Colon (tissue), 2 donors: ENCODE measurements around the gene TWNK.
"Not testable (repeated sequence)": the region's sequence is repeated elsewhere in the genome, so short reads cannot be mapped to it uniquely, and the experiment has no call there.

Experiments used
- FAIRE-seq: peaks from 2 replicates; lab custom pipeline; 2012; peaks lifted over from hg19 to GRCh38; lab: Jason Lieb, UNC
- donor health status: control.
- donor health status: control.

Gene TWNK

GRCh38 chr10:100972904-100973535, 14.3 kb upstream of the TWNK start:
- no peak for FAIRE-seq

DNA sequence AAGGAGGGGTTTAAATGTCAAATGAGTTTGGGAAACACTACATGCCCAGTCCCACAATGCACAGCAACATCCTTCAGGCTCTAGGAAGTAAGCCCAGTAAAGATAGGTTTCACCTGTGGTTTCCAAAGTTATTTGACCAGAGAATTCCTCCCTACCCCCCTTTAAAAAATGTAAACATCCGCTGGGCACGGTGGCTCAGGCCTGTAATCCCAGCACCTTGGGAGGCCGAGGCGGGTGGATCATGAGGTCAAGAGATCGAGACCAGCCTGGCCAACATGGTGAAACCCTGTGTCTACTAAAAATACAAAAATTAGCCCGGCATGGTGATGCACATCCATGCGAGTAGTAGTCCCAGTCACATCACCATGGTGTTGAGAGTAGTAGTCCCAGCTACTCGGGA, 11.9 kb upstream of the TWNK start:
- not testable (repeated sequence) for FAIRE-seq

DNA sequence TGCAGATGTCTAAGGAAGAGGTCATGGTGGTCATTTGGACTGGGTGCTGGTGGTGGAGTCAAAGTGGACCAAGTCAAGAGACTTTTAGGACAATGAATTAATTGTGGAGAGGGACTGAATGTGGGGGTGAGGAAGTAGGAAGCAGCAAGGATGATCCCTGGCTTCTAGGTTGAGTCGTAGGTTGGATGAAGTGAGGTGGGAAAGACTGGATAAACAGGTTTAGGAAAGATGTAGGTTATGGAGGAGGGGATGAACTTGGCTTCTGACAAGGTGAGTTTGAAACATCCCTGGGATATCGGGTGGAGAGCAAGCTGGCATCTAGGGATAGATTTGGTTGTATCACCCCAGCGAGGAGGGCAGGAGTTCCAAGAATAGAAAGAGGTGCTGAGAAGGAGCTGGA, 10.4 kb upstream of the TWNK start:
- no peak for FAIRE-seq

DNA sequence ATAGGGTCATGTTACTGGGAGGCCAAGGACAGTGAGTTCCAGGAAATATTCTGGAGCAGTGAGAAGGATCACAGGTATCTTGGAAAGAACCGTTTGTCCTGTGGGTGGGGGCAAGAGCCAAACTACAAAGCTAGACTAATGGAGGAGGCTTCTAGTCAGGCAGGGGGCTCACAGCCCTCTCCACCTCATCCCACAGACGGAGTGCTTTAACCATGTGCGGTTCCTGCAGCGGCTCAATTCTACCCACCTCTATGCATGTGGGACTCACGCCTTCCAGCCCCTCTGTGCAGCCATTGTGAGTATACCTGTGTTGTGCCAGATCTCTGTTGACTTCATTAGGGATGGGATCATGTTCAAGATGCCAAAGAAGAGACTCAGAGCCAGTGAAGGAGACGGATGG, 9.9 kb upstream of the TWNK start:
- no peak for FAIRE-seq

GRCh38 chr10:100978121-100978900, 9.0 kb upstream of the TWNK start:
- FAIRE-seq = no peak

DNA sequence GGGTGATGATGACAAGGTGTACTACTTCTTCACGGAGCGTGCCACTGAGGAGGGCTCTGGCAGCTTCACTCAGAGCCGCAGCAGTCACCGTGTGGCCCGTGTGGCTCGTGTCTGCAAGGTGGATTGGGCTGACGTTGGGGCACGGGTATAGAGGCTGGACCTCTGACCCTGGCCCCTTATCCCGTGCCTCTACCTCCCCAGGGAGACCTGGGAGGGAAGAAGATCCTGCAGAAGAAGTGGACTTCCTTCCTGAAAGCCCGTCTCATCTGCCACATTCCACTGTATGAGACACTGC, 8.5 kb upstream of the TWNK start:
- FAIRE-seq = no peak

DNA sequence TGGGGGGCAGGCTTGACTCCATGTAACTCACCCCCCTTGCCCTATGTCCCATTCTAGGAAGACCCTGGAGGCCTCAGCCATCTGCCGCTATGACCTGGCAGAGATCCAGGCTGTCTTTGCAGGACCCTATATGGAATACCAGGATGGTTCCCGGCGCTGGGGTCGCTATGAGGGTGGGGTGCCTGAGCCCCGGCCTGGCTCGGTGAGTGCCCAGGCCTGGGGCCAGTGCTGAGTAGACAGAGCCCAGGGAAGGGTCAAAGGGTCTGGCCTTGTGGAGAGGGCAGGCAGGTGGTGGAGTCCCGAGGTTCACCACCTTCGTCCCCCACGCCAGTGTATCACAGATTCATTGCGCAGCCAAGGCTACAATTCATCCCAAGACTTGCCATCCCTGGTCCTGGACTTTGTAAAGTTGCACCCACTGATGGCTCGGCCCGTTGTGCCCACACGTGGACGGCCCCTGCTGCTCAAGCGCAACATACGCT, 7.5 kb upstream of the TWNK start:
- no peak for FAIRE-seq

GRCh38 chr10:100980311-100980710, 7.0 kb upstream of the TWNK start:
- no peak for FAIRE-seq

DNA sequence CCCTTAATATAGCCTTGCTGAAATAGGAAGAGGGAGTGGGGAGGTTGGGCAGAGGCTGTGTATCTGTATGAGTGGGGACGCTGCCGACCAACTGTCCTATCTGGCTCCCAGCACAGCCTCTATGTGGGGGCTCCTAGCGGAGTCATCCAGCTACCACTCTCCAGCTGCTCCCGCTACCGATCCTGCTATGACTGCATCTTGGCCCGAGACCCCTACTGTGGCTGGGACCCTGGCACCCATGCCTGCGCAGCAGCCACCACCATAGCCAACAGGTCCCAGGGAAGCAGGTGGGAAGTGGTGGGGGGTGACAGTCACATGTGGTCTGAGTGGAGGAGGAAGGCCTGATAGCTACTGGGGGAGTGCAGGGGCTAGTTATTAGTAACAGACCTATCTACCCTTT, 6.6 kb upstream of the TWNK start:
- FAIRE-seq = no peak

DNA sequence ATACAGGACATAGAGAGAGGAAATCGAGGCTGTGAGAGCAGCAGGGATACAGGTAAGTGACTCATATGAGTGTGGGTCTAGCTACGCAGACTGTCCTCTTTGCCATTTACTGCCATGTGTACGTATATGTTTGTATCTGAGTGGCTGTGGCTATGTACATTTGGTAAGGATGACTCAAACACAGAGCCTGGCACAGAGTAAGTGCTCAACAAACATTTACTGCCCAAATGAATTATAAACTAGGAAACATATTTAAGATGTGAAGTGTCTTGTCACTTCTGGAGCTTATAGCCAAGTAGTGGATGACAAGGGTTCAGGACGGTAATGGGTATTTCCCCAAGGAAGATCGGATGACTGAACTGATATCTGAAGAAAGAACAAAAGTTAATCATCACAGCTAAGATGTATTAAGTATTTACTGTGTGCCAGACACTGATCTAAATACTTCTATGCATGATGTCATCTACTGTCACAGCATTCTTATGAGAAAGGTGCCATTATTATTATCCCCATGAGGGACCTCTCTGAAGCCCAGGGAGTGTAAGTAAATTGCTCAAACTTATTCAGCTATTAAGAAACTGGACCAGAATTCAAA, 6.1 kb upstream of the TWNK start:
- no peak for FAIRE-seq

DNA sequence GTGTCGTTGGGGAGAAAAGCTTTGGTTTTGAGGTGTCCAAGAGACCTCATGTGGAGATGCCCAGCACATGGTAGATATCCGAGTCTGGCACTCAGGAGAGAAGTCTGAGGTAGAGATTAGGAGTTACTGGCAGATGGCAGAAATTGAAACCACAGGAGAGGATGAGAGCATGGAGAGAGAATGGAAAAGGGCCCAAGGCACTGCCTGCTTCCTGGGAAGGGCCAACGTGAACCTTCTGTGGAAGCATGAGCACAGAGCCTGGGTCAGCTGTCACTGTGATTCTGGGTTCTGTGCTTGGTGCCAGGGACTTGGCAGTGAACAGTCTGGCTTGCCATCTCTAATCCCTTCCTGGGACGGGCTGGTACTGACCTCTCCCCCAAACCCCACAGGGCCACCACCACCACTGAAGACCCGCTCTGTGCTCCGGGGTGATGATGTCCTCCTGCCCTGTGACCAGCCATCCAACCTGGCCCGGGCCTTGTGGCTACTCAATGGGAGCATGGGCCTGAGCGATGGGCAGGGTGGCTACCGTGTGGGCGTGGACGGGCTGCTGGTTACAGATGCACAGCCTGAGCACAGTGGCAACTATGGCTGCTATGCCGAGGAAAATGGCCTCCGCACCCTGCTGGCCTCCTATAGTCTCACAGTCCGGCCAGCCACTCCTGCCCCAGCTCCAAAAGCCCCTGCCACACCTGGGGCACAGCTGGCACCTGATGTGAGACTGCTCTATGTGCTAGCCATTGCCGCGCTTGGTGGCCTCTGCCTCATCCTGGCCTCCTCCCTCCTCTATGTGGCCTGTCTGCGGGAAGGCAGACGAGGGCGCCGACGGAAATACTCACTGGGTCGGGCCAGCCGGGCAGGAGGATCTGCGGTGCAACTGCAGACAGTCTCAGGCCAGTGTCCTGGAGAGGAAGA, 4.2 kb upstream of the TWNK start:
- FAIRE-seq = no peak

DNA sequence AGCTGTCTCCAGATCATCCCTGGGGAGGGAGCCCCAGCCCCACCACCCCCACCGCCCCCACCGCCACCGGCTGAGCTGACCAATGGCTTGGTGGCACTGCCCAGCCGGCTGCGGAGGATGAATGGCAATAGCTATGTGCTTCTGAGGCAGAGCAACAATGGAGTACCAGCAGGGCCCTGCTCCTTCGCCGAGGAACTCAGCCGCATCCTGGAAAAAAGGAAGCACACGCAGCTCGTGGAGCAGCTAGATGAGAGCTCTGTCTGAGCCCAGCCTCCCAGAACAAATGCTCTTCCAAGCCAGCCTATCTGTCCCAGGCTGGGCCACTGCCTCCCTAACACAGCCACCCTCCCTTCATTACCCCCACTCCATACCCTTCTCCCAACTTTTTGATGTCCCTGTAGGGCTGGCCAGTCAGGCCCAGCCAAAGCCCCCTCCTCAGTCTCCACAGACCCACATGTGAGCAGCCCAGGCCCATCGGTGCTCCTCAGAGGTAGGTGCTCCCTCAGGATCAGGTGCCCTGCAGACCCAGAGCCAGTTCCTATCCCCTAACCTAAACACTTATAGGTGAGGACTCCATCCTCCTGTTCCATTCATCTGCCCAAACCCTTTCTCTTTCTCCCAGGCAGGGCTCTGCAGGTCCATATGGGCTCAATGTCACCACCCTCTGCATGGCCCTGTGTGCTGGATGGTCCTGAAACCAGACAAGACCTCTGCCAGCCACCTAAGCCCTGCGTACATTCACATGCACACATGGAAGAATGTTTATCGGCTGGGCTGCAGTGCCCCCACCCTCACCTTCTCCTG, 3.3 kb upstream of the TWNK start:
- no peak for FAIRE-seq

DNA sequence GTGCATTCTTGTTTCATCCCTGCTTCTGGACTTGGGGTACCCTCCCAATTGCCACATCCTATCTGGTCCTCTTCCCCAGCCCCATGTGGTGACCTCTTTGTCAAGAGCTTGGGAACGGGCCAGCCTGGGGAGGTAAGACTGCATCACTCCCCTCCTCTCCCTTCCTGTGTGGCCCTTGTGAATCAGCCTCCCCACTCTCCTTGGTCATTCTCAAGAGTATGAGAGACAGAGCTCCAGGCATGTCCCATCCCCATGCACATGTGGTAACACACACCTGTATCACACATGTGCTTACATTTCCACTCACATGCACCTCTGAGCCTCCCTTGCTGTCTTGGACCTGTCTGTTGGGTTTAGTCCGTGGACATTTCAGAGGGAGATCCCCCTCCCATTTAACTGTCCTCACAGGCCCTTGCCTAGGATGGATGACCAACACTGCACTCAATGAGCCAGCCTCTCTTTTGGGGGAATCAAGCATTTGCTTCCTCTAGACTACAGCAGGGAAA, 2.6 kb upstream of the TWNK start:
- no peak for FAIRE-seq

- no peak for FAIRE-seq
Measured at GRCh38 chr10:100985336-100985735, 2.0 kb upstream of the TWNK start.

GRCh38 chr10:100986623-100986951, 756 bp upstream of the TWNK start:
- FAIRE-seq = no peak

GRCh38 chr10:100987685-100988049, 324 bp downstream of the TWNK start:
- no peak for FAIRE-seq

DNA sequence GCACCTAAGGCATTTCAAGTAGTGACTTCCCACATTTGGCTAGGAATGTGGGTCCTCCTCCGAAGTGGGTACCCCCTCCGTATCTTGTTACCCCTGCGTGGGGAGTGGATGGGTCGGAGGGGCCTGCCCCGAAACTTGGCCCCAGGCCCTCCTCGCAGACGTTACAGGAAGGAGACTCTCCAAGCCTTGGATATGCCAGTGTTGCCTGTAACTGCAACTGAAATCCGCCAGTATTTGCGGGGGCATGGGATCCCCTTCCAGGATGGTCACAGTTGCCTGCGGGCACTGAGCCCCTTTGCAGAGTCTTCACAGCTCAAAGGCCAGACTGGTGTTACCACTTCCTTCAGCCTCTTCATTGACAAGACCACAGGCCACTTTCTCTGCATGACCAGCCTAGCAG, 823 bp downstream of the TWNK start:
- no peak for FAIRE-seq

DNA sequence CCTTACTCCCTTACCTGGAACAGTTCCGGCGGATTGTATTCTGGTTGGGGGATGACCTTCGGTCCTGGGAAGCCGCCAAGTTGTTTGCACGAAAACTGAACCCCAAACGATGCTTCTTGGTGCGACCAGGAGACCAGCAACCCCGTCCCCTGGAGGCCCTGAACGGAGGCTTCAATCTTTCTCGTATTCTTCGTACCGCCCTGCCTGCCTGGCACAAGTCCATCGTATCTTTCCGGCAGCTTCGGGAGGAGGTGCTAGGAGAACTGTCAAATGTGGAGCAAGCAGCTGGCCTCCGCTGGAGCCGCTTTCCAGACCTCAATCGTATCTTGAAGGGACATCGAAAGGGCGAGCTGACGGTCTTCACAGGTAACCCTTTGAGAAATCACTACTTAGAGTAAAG, 1.7 kb downstream of the TWNK start:
- no peak for FAIRE-seq

- FAIRE-seq = no peak
Measured at GRCh38 chr10:100993986-100994708, 6.8 kb downstream of the TWNK start.

DNA sequence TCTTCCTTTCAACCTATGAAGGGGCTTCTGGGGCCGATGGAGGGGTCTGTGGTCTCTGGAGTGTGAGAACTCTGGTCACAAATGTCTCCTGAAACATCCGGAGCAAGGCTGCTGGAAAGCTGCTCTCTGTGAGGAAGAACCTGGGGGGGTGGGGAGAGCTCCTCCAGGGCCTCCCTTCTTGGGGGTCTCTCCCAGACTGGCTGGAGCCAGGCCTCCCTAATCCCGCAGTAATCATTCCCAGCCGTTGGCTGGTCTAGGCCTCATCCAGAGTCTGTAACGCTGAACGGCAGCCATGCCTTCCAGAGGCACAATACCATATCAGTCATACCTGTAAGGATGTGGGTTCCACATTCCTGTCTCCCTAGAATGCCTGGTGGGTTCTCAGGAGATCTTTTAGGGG, 7.8 kb downstream of the TWNK start:
- FAIRE-seq = no peak
